Stimulated activated CD8-positive, alpha-beta memory T cell treated with anti-CD3 and anti-CD28 coated beads, Interleukin-7, amount 100 ng/mL, for 24 hours (primary cell): Measurements from ENCODE around the gene MBTD1.
"Not testable (repeated sequence)": the region's sequence is repeated elsewhere in the genome, so short reads cannot be mapped to it uniquely, and the experiment has no call there.

Experiments used
- DNase-seq: peaks from one replicate; pipeline ENCODE4 v3.0.0-alpha.2; 2020; ENCODE audit warnings: low read depth

The MBTD1 gene

GRCh38 chr17:51189162-51189561, 70.7 kb downstream of the MBTD1 start:
- DNase-seq, result no peak

GRCh38 chr17:51188271-51188833, 71.5 kb downstream of the MBTD1 start:
- no peak for DNase-seq

- DNase-seq, result no peak
Observed at GRCh38 chr17:51185763-51186332, 74.0 kb downstream of the MBTD1 start.

GRCh38 chr17:51184124-51184523, 75.7 kb downstream of the MBTD1 start:
- no peak for DNase-seq

- no peak for DNase-seq
Observed at GRCh38 chr17:51180486-51180885, 79.4 kb downstream of the MBTD1 start.

GRCh38 chr17:51172030-51172429, 87.8 kb downstream of the MBTD1 start:
- not testable (repeated sequence) for DNase-seq

- no peak for DNase-seq
Observed at GRCh38 chr17:51170736-51171135, 89.1 kb downstream of the MBTD1 start.

- DNase-seq, result no peak
Observed at GRCh38 chr17:51169340-51169739, 90.5 kb downstream of the MBTD1 start.

GRCh38 chr17:51166987-51167931, 92.6 kb downstream of the MBTD1 start:
- DNase-seq, result peak; percentile 62

GRCh38 chr17:51166198-51166986, 93.5 kb downstream of the MBTD1 start, which contains the start of gene NME2:
NME2 (plus strand) TSS chr17:51166411; CDS start chr17:51166831, 420 bp downstream.
- peak; percentile 53 for DNase-seq

- DNase-seq, result no peak
Observed at GRCh38 chr17:51165680-51166197, 94.1 kb downstream of the MBTD1 start.

- DNase-seq, result no peak
Observed at GRCh38 chr17:51164911-51165679, 94.8 kb downstream of the MBTD1 start.

- DNase-seq, result no peak
Observed at GRCh38 chr17:51161541-51161940, 98.3 kb downstream of the MBTD1 start.

- DNase-seq, result no peak
Observed at GRCh38 chr17:51159604-51160003, 100.2 kb downstream of the MBTD1 start.

GRCh38 chr17:51155416-51155815, 104.4 kb downstream of the MBTD1 start:
- no peak for DNase-seq

GRCh38 chr17:51154176-51154575, 105.7 kb downstream of the MBTD1 start:
- DNase-seq, result no peak

- DNase-seq, result peak; percentile 94
Observed at GRCh38 chr17:51153210-51154072, 106.4 kb downstream of the MBTD1 start, which contains the start of gene NME1. NME1 (plus strand) TSS chr17:51153559; CDS start chr17:51155655, 2,096 bp downstream.

- no peak for DNase-seq
Observed at GRCh38 chr17:51152766-51153209, 107.1 kb downstream of the MBTD1 start.

- DNase-seq, result no peak
Observed at GRCh38 chr17:51150932-51151331, 108.9 kb downstream of the MBTD1 start.

- DNase-seq, result no peak
Observed at GRCh38 chr17:51149163-51149562, 110.7 kb downstream of the MBTD1 start.
